ENCODE data around the gene ZNF730. TPM values are rescaled to one million over a fixed set of nuclear protein-coding genes. Genes with fewer than 3 reads are reported as not detected.
"Not testable (repeated sequence)": the region's sequence is repeated elsewhere in the genome, so short reads cannot be mapped to it uniquely, and the experiment has no call there.

The ZNF730 gene
- total and polyA plus RNA-seq, 4 donors, result 0.08 to 3.2 TPM; not detected in 2

- WGBS, result 3% methylated on average over 30 of the region's 30 CpGs
- Histone ChIP-seq H3K36me3 (ENCODE audit: control insufficient read depth in 4 of 4, insufficient read depth in 3 of 4, low read depth in 1 of 4, low read length in 3 of 4) (no peaks in the 10 kb centered on the region), H3K4me1 (ENCODE audit: control insufficient read depth in 4 of 4, insufficient read depth in 4 of 4, low read length in 3 of 4) (peaks cover 0 to 4% (median 2%) of the 10 kb centered on the region in 4 donors), H3K4me3 (ENCODE audit: low read depth in 1 of 3, low read length in 3 of 3) (peak overlapping the region in 2 of 3 donors; percentile 11 to 14), H3K9me3 (ENCODE audit: control insufficient read depth in 4 of 4, low read length in 3 of 4) (peaks cover 0 to 6% (median 4%) of the 10 kb centered on the region in 4 donors), H3K27ac (ENCODE audit: low read depth in 1 of 2, low read length in 2 of 2) (no peak overlapping the region), H3K9ac (ENCODE audit: low read depth in 1 of 2, low read length in 2 of 2) (no peak overlapping the region), H3K27me3 (ENCODE audit: control insufficient read depth in 4 of 4, insufficient read depth in 4 of 4, low read length in 3 of 4) (peaks cover 0 to 15% (median 0%) of the 10 kb centered on the region in 4 donors)
- TF ChIP-seq FOXA1 (IDR thresholded peaks at IDR 0.05) (no peak), ATF3 (IDR thresholded peaks at IDR 0.05) (no peak), ZBTB33 (IDR thresholded peaks at IDR 0.05) (no peak)
- peak; percentile 42 for DNase-seq (ENCODE audit: low spot score)
These were observed 45.7 kb upstream of the ZNF730 start for GRCh38 chr19:23071147-23071511.

DNA sequence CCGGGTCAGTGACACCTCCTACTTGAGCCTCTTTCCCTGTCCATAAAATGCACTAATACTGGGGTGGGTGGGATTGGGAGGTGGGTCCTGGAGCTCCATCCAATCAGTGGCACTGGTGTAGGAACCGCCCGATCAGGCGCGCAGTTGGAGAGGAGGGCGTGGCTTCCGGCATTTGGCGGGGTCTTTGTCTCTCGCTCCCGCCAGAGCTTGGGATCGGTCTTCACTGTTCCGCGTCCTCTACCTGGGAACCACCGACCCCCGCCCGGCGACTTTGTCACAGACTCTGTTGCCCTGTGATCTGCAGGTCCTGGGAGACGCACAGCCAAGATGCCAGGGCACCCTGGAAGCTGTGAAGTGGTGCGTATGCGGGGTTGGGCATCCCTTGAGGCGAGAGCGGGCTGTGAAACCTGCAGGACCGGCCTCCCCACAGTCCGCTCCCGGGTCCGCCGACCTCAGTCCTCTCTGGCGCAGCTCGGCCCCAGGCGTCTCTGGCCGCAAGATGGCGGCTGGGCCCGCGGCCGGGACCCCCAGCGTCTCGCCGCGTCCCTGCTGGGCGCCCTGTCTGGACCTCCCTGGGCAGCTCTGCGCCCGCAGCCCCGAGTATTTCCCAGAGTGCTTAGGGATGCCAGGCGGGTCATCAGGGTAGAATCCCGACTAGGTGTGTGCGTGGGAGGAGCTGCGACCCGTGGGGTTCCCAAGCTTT lies 41.6 kb upstream of the ZNF730 start:
- peak; percentile 77 for DNase-seq (ENCODE audit: low spot score)
- TF ChIP-seq GABPA (IDR thresholded peaks at IDR 0.05 in 1 of 2, conservative IDR thresholded peaks at IDR 0.05 in 1 of 2), result no peak
- no peak for TF ChIP-seq FOXA2 (IDR thresholded peaks at IDR 0.05)
- TF ChIP-seq YY1 (IDR thresholded peaks at IDR 0.05), result no peak
- no peak for TF ChIP-seq ZBTB33 (IDR thresholded peaks at IDR 0.05)
- TF ChIP-seq FOXA1 (IDR thresholded peaks at IDR 0.05), result no peak
- TF ChIP-seq JUND (IDR thresholded peaks at IDR 0.05), result no peak
- TF ChIP-seq CTCF (IDR thresholded peaks at IDR 0.05; ENCODE audit: low read depth, low read length, missing input control), result no peak
- TF ChIP-seq EGR1 (IDR thresholded peaks at IDR 0.05; ENCODE audit: low read depth in 2 of 2), result no peak
- TF ChIP-seq RAD21 (IDR thresholded peaks at IDR 0.05), result no peak
- no peak for TF ChIP-seq SP1 (IDR thresholded peaks at IDR 0.05)
- no peak for TF ChIP-seq HNF4G (IDR thresholded peaks at IDR 0.05)
- TF ChIP-seq HNF4A (conservative IDR thresholded peaks at IDR 0.05), result no peak
- Histone ChIP-seq H3K4me1 (ENCODE audit: control insufficient read depth in 4 of 4, insufficient read depth in 4 of 4, low read length in 3 of 4) (peaks cover 0 to 4% (median 2%) of the 10 kb centered on the region in 4 donors), H3K9ac (ENCODE audit: low read depth in 1 of 2, low read length in 2 of 2) (no peak overlapping the region), H3K27me3 (ENCODE audit: control insufficient read depth in 4 of 4, insufficient read depth in 4 of 4, low read length in 3 of 4) (peaks cover 0 to 20% (median 0%) of the 10 kb centered on the region in 4 donors), H3K27ac (ENCODE audit: low read depth in 1 of 2, low read length in 2 of 2) (no peak overlapping the region), H3K4me3 (ENCODE audit: low read depth in 1 of 3, low read length in 3 of 3) (peak overlapping the region in 2 of 3 donors; percentile 44 to 51), H3K36me3 (ENCODE audit: control insufficient read depth in 4 of 4, insufficient read depth in 3 of 4, low read depth in 1 of 4, low read length in 3 of 4) (no peaks in the 10 kb centered on the region), H3K9me3 (ENCODE audit: control insufficient read depth in 4 of 4, low read length in 3 of 4) (peaks cover 0 to 6% (median 3%) of the 10 kb centered on the region in 4 donors)
- WGBS, result 2% methylated on average over 48 of the region's 48 CpGs

GRCh38 chr19:23077776-23078175 lies 39.0 kb upstream of the ZNF730 start:
- H3K27ac ChIP-seq (ENCODE audit: low read depth in 1 of 2, low read length in 2 of 2); H3K9me3 ChIP-seq (ENCODE audit: control insufficient read depth in 4 of 4, low read length in 3 of 4); H3K9ac ChIP-seq (ENCODE audit: low read depth in 1 of 2, low read length in 2 of 2); H3K4me3 ChIP-seq (ENCODE audit: low read depth in 1 of 3, low read length in 3 of 3); H3K36me3 ChIP-seq (ENCODE audit: control insufficient read depth in 4 of 4, insufficient read depth in 3 of 4, low read depth in 1 of 4, low read length in 3 of 4); H3K4me1 ChIP-seq (ENCODE audit: control insufficient read depth in 4 of 4, insufficient read depth in 4 of 4, low read length in 3 of 4); DNase-seq (ENCODE audit: low spot score): not testable (repeated sequence)
- peaks cover 0 to 14% (median 0%) of the 10 kb centered on the region in 4 donors for H3K27me3 ChIP-seq (ENCODE audit: control insufficient read depth in 4 of 4, insufficient read depth in 4 of 4, low read length in 3 of 4)
- 75% methylated on average over 2 of the region's 2 CpGs for WGBS
